ENCODE measurements around the gene DAPK1. TPM values are rescaled to one million over a fixed set of nuclear protein-coding genes. Genes with fewer than 3 reads are reported as not detected.

The DAPK1 gene
- polyA plus RNA-seq, 4 donors, result 38.3 to 82.6 (median 72.5) TPM

DNA sequence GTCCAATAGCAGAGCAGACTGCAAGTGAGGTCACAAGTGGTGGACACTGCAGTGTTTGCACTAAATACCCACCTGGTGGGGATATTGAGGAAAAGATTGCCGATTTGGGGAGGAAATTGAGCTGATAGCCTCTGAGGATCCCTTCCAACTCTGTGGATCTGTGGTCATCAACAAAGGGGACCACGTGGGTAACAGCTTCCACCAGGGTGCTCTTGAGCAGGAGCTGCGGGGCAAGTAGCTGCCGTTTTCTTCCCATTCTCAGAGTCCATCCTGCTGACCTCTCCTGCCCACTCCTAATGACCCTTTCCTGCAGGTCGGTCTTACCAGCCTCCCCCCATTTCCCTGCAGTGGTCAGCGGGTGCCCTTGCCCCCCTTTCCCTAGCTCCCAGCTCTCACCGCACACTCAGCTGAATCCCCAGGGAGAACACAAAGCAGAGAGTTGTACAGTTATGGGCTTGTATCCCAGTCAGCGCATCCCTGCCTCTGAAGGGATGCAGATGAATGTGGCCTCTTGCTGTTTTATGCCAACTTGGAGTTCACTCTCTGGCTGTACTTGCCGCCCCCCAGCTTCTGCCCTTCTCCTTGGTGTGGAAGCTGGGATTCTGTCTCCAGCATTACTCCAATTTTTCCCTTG, 18.0 kb downstream of the DAPK1 start:
- DNase-seq (ENCODE audit: low read depth in 4 of 4, low spot score in 3 of 4), result no peak

DNA sequence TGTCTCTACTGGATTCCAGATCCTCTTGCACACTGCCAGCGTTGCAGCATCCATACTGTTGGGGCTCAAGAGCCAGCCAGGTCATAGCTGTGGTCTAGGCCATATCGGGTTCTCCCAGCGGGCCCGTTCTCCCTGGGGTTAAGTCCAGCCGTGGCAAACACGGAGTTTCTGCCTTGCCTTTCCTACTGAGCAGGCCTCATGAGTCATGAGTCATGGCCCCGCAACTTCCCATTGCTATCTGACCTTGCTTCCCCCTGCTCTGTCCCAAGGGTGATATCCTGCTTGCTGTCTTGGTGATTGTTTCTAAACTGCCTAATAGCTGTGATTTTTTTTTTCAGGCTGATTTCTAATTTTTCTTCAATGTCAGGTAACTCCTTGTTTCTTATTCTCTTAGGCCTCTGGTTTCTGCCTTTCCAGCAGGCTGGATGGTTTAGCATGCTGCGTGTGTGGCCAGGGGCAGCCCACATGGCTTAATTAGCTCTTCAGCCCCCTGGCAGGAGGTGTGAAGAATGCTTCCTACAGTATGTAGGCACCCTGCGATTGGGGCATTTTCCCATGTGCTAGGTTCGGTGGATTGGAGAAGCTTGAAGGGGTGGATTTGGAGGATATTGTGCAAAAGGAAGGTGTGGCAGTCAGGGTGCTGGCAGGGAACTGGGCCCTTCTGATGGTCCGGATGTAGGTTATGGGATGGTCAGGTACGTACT, 18.7 kb downstream of the DAPK1 start:
- no peak for DNase-seq (ENCODE audit: low read depth in 4 of 4, low spot score in 3 of 4)

DNA sequence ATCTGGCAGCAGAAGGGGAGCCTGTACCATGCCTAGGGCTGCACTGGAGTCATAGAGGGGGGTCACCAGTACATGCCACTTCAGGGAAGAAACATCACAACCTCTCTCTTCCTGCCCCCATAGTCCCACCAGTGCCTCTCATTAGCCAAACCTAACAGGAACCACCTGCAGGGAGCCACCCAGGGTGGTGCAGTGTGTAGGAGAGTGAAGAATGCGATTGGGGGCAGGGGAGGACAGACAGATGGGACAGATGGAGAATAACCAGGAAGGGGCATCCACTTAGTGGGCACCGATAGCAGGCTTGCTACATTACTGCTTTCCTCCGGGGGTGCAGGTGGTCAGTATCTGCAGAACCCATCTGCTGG, 19.2 kb downstream of the DAPK1 start:
- DNase-seq (ENCODE audit: low read depth in 4 of 4, low spot score in 3 of 4), result no peak

DNA sequence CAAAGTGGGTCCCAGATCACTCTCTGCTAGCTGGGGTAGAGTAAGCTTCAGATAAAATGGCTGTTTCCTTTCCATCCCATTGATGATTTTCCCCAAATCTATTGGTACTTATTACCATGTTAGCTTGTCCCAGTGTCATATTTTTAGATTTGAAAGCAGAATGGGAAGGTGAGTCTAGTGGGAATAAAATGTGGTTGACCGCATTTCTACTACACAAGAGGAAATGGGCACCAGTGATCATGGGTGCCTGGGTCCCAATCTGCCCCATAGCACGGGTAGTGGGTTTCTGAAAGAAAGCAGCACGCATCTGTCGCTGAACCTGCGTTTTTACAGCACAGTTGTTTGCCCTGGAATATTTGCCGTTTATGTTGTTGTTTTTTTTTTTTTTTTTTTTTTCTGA, 20.1 kb downstream of the DAPK1 start:
- DNase-seq (ENCODE audit: low read depth in 4 of 4, low spot score in 3 of 4), result no peak

DNA sequence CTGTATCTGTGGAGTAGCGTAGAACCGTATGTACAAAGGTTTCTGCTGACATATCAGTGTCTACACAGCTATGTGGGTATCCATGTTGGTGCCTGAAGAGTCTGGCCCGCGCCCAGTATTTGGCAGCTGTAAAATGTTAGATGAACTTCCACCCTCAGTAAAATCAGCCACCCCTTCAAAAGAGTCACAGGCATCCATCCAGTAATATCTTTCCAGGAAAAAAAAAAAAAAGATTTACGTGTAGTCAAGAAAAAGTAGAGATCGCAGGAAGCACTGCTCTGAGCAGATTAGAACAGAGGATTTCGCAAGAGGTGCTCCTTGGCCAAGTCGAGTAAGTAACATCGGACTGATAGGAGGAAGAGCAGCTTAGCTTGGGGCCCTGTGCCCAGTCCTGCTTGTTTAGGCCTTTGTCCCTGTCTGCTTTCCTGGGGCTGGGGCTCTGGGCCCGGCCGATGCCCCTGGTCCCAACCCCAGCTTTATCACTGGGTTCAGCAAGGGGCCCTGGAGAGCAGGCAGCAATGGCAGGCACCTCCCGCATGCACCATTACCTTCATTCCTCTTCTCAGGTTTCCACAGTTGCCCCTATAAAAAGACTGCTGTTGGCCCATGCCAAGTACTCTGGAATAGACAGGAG, 21.2 kb downstream of the DAPK1 start:
- DNase-seq (ENCODE audit: low read depth in 4 of 4, low spot score in 3 of 4), result no peak

DNA sequence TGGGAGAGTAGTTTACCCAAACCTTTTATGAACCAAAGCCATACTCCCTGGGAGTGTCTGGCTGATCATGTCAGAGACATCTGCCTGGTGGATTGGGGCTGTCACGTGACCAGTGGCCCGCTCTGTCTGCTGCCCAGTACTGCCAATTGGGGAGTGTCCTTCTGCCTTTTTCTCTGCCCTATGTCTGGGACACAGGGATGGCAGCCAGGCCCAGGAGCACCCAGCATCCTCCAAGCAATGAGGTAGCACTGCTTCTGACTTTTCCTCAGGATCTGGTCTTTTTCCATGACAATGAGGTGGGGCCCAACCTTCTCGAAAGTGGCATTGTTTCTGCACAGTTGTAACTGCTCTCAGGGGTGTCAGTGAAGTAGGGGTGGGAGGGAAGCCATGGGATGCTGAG, 21.8 kb downstream of the DAPK1 start:
- DNase-seq (ENCODE audit: low read depth in 4 of 4, low spot score in 3 of 4), result no peak

DNA sequence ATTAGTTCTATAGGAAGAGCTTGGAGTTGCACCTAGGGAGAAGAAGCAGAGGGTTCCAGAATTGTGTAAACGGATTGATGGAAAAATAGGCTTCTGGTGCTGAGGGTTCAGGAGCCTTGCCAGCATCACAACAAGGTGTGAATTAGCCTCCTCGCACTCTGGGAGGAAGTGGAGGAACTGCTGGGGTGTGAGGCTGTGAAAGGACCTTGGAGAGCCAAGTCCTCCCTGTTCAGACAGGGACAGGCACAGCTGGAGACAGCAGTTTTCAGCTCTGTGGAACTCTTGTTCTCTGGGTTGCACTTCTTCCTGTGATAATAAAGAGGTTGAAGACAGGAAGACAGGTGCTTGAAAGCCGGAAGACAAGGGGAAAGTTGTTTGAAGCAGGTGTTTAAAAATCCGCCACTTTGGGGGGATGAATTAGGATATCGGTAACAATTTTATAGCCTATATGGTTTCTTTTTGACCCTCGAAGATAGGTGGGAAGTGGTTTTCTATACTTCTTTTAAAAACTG, 22.6 kb downstream of the DAPK1 start:
- no peak for DNase-seq (ENCODE audit: low read depth in 4 of 4, low spot score in 3 of 4)

DNA sequence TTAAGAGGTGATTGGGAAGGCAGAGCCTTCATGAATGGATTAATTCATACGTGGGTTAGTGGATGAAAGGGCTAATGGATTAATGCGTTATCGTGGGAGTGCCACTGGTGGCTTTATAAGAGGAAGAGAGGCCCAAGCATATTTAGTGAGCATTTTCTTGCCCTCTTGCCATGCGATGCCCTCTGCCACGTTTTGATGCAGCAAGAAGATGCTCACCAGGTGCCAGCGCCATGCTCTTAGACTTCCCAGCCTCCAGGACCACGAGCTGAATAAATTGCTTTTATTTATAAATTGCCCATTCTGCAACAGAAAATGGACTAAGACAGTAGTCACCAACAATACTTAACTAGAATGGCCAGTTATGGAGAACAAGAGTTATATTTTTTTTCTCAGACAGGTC, 24.2 kb downstream of the DAPK1 start:
- DNase-seq (ENCODE audit: low read depth in 4 of 4, low spot score in 3 of 4), result no peak

DNA sequence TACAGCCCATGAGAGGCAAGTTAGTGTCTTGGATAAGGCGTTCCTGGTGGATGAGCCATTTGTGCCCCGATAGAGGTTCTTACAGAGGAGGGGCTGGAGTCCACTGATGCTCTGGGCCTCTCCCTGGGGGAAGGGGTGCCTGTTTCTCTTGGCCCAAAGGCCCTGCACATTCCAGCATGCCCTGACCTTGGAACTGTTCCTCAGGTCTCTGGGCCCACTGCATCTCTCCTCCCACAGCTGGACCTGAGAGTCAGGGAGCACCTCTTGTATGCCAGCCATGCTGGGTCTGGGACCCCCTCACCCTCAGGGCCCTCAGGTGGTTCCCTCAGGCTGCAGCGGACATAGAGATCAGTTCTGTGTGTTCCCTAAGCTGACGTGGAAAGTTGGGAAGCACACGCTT, 26.4 kb downstream of the DAPK1 start:
- no peak for DNase-seq (ENCODE audit: low read depth in 4 of 4, low spot score in 3 of 4)

DNA sequence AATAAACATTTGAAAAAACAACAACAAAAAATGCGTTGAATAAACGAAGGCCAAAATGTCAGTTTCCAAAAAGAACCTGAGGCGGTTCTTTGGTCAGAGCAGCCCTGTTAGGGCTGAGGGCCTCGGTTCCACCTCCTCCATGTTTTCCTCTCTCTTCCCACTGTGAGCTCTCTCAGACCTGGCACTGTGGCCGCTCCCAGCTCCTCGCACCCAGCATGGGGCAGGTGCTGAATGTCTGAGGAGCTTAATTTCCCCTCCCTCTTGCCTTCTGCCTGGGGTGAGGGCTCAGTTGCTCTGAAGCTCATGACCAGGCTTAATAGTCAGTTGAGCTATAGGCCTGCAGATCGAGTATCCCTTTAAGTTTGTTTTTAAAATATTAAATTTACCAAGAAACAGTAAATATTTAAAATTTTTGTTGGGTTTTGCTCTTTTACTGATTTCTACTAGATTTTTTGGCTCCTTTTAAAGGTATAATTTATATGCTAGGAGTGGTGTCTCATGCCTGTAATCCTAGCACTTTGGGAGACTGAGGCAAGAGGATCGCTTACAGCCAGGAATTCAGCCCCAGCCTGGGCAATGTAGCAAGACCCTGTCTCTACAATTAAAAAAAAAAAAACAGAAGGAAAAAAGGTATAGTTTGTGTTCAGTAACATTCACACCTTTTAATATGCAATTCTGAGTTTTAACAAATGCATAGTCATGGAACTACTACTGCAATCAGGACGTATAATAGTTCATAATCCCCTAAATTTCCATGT, 28.1 kb downstream of the DAPK1 start:
- DNase-seq (ENCODE audit: low read depth in 4 of 4, low spot score in 3 of 4), result no peak

DNA sequence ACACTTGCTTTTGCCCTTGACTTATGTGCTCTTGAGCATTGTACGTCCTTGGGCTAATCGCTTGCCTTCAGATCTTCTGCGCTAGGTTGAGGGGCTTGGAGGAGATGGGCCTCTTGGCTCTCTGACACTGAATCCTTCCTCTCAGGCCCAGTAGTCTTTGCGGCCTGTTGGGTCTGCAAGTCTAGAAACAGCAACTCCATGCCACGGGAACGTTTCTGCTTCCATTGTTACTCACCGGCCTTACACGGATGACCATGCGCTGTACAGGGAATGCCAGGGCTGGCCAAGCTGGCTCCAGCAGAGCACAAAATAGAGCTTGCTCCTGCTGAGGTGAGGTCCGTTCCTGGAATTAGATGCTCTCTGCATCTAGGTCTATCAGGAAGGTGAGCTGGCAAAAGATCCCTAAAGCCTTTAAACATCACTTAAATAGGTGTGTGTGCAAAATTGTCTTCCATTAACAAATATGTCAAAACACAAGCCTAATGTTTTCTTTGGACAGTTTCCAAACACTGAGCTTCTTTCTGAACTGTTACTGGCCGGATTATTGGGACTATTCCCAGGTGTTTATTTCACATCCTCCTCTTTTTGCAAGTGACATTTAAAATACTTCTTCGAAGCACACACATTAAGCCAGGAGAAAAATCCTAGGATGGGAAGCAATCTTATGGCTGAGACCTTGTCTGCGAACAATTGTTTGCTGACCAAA, 29.7 kb downstream of the DAPK1 start:
- DNase-seq (ENCODE audit: low read depth in 4 of 4, low spot score in 3 of 4), result no peak

DNA sequence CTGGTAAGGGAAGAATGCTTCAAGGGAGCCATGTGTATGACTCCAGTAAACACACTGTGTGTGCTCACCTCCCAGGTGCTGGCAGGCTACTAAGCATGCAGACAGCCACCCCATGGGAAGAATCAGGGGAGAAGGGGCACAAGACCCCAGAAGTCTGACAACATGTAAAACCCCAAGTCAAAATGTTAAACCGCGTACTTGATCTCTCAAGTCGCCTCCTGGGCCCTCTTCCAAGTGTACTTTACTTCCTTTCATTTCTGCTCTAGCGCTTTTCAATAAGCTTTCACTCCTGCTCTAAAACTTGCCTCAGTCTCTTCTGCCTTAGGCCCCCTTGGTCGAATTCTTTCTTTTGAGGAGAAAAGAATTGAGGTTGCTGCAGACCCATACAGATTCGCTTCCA, 31.3 kb downstream of the DAPK1 start:
- no peak for DNase-seq (ENCODE audit: low read depth in 4 of 4, low spot score in 3 of 4)

DNA sequence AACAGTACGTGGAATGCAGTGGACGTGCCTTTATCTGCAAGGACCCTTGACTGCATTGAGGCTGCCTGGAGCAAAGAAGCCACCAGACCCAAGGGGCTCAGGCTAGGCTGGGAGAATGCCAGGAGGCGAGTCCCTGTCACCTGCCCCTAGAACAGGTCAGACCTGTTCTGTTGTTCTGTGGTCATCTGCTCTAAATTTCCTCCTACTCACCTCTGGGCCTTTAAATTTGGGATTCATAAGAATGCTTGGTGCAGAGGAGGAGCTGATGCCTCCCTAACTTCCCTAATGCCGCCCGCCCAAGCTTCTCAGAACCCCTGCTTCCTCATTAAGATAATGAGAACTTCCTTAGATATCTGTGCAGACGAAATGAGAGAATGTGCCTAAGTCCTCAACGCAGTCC, 32.0 kb downstream of the DAPK1 start:
- no peak for DNase-seq (ENCODE audit: low read depth in 4 of 4, low spot score in 3 of 4)

DNA sequence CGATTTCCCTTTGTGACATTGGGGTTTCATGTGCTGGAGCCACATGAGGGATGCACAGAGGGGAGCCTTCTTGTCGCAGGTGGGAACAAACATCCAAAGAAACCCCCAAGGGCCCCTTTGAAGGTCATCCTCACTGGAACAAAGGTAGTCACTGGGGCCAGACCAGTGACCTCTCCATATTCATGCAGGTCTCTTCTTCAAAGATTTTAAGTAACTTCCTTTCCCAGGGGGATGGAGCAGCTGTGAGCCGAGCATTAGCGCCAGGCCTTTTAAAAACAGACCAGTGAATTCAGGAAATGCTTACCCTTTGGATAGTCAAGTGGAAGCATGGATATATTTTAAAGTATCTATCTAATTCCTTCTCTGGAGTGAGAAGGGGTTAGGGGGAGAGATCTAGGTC, 33.0 kb downstream of the DAPK1 start:
- DNase-seq (ENCODE audit: low read depth in 4 of 4, low spot score in 3 of 4), result no peak

DNA sequence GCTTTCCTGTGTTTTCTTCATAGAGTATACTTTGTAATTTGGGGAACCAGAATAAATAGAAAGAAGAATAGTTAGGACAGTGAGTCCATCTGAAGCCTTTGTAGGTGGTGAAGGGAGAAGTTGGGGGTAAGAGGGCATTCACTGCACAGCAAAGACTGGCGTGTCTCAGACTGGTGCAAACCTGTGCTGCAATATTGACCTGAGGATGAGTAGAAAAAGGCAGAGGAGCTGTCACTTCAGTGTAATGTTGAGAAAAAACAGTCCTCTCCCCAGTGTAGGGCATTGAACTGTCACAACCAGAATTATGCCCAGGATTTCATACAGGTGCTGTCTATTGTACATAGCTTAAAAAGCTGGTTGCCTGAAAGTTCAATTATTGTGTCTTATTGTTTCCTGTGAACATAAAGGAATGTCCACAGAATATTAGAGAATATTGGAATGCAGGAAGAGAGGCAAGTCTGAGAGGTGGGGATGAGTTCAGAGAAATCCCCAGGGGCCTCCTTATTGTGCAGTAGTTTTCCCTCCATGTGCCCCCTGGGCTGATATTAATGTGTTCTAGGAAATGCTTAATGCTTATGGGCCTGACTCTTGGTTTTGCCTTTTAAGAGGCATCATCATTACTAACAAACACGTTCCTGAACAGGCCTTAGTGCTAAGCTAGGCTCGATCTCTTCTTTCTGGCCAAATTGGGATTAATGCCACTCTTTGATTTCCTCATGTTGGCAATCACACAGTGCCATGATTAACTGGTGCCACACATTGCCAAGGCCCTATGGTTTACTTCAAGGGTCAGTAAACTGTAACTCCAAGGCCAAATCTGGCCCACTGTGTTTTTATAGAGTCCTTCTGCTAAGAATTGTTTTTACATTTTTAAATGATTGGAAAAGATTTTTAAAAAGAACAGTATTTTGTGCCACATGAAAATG, 34.0 kb downstream of the DAPK1 start:
- DNase-seq (ENCODE audit: low read depth in 4 of 4, low spot score in 3 of 4), result no peak

DNA sequence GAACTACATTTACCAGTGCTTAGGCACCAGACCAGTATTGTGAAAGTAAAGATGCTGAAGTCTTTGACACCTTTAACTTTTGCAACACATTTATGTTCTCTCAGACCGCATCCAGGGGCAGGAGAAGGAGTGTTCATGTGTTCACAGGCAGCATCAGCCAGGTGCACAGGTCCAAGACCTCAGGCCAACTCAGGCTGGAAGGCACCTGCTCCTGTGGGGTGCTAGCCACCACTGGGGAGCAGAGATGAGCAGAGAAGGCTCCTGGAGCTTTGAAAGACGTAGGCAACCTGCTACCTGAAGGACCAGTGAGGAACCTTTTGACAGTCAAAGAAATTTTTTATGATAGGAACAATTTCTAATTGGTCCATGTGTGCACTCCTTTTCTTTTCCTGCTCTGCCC, 35.6 kb downstream of the DAPK1 start:
- no peak for DNase-seq (ENCODE audit: low read depth in 4 of 4, low spot score in 3 of 4)

DNA sequence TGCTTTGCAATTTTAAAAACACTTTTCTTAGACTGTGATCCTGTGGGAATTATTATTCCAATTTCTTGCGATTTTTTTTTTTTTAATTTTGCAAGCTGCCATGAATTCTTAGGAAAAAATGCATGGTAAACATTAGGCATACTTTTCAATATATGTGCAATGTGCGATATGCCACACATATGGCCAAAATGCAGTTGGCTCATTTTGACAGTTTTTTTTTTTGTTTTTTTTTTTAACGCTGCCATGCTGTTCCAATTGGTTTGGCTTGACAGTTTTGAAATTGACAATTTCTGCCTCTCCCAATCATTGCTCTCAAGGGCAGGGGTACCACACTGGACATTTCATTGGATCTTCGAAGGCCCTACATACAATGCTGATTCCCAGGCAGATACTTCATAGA, 36.4 kb downstream of the DAPK1 start:
- no peak for DNase-seq (ENCODE audit: low read depth in 4 of 4, low spot score in 3 of 4)

DNA sequence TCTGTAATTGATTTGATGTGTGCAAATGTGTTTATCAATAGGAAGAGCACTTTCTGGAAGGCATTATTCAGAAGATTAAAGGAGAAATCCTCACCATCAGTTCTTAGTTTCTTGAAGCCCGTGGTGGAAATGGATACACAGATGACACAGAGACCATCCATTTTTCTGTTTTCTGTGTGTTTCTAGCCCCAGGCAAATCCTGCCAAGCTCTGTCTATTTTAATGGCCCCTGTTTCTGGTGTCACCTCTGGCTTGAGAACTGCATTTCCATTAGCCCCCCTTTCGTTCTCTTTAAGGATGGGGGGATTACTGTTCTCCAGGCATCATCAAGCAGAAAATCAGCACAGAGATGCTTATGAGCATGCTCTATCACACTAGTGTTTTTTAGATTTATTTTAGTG, 37.3 kb downstream of the DAPK1 start:
- no peak for DNase-seq (ENCODE audit: low read depth in 4 of 4, low spot score in 3 of 4)

DNA sequence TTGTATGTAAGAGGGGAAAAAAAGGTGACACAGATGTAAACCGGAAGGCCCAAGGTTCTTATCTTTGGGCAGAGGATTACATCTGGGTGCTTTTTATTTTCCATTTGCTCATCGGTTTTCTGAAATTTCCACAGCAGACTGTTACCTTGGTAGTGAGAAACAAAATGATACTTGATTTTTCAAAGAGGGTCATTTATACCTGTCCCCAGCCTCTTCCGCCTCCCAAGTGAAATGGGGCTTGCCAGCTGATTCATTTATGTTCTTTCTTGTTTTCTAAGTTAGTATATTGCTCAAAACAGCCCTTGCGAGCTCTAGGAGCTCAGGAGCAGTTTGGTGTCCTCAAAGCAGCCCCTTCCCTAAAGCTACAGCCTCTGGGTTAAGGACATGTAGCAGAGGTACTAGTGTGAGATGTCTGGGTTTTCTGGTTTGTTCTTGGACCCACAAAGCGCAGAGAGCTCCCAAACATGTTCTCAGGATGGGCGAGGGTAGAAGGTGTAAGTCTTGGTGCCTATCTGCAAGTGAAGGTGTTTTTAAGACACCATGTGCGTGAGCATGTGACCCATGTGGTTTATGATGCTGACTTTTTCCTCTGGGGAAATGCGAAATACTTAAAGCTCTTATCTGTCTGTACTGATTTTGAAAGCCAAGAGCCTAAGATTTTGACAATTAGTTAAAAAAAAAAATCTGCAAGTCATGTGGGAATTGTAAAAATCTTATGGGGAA, 38.3 kb downstream of the DAPK1 start:
- no peak for DNase-seq (ENCODE audit: low read depth in 4 of 4, low spot score in 3 of 4)
